ENCODE data around the gene PTPRN2. TPM values are rescaled to one million over a fixed set of nuclear protein-coding genes. Genes with fewer than 3 reads are reported as not detected.

PTPRN2 gene
- total and polyA plus RNA-seq, 9 of the 15 experiments (the other 6 are each of a cell fraction or from before 2014, with no cell fraction given) = not detected

GRCh38 chr7:158111049-158111751, 476.4 kb downstream of the PTPRN2 start:
- no peak for ATAC-seq
- Histone ChIP-seq H3K4me2 (ENCODE audit: insufficient read depth, low read length) (no peak overlapping the region), H3K9me1 (ENCODE audit: control insufficient read depth, insufficient read depth, low read length) (no peaks in the 10 kb centered on the region), H3K79me2 (ENCODE audit: control insufficient read depth, insufficient read depth, low read length) (no peaks in the 10 kb centered on the region), H3K9me3 (replicated peaks; ENCODE audit: control insufficient read depth, insufficient read depth, low read depth, low read length) (peaks cover 6% of the 10 kb centered on the region; the same call in 1 of the 2 replicates), H4K20me1 (replicated peaks; ENCODE audit: control insufficient read depth, insufficient read depth, low read length) (no peaks in the 10 kb centered on the region), H3K27ac (ENCODE audit: extremely low read depth, low read depth, low read length) (no peak overlapping the region), H3K27me3 (ENCODE audit: control insufficient read depth in 2 of 2, insufficient read depth in 2 of 2, low read length in 2 of 2) (no peaks in the 10 kb centered on the region; a peak in 1 of 5 replicates), H3K4me1 (replicated peaks in 1 of 2; ENCODE audit: control insufficient read depth in 2 of 2, insufficient read depth in 2 of 2, low read length in 2 of 2) (no peaks in the 10 kb centered on the region), H3K4me3 (no peak overlapping the region), H3K36me3 (ENCODE audit: control insufficient read depth, insufficient read depth, low read length) (no peaks in the 10 kb centered on the region), H2AFZ (ENCODE audit: low read depth, low read length) (no peak overlapping the region), H3K9ac (ENCODE audit: insufficient read depth in 1 of 2, low read depth in 2 of 2, low read length in 2 of 2) (no peak overlapping the region)
- DNase-seq (ENCODE audit: extremely low read depth in 1 of 4, low spot score in 3 of 4) = no peak
- 4% methylated on average over 16 of the region's 16 CpGs for WGBS (ENCODE audit: insufficient coverage, low coverage, missing lambda C conversion rate)
- no peak for FAIRE-seq
- intact Hi-C loops (cut with micrococcal nuclease) = no loop called here
- ChIA-PET POLR2A (interaction anchor here (0.6 kb wide), 1 partner anchor 1227 kb away, joined by 3 read pairs; no protein-coding TSS in a partner anchor), CTCF (ENCODE audit: low intra/inter-chr PET ratio) (no interaction called here)
- in situ Hi-C loops (cut with MboI) = no loop called here
- TF ChIP-seq FIP1L1 (IDR thresholded peaks at IDR 0.05; ENCODE audit: low read depth, low read length, poor library complexity, severe bottlenecking) = no peak
- TF ChIP-seq THAP7 (CRISPR knock-in tag; IDR thresholded peaks at IDR 0.05) = no peak
- no TSS peak for BruUV-seq (replicated peaks)

- Histone ChIP-seq H2AFZ (ENCODE audit: low read depth, low read length) (no peak overlapping the region), H4K20me1 (replicated peaks; ENCODE audit: control insufficient read depth, insufficient read depth, low read length) (no peaks in the 10 kb centered on the region), H3K27me3 (ENCODE audit: control insufficient read depth in 2 of 2, insufficient read depth in 2 of 2, low read length in 2 of 2) (no peaks in the 10 kb centered on the region; a peak in 1 of 5 replicates), H3K36me3 (ENCODE audit: control insufficient read depth, insufficient read depth, low read length) (no peaks in the 10 kb centered on the region), H3K79me2 (ENCODE audit: control insufficient read depth, insufficient read depth, low read length) (no peaks in the 10 kb centered on the region), H3K9me1 (ENCODE audit: control insufficient read depth, insufficient read depth, low read length) (no peaks in the 10 kb centered on the region), H3K9ac (ENCODE audit: insufficient read depth in 1 of 2, low read depth in 2 of 2, low read length in 2 of 2) (no peak overlapping the region), H3K4me2 (ENCODE audit: insufficient read depth, low read length) (no peak overlapping the region), H3K9me3 (replicated peaks; ENCODE audit: control insufficient read depth, insufficient read depth, low read depth, low read length) (peaks cover 6% of the 10 kb centered on the region; the same call in 1 of the 2 replicates), H3K4me1 (replicated peaks in 1 of 2; ENCODE audit: control insufficient read depth in 2 of 2, insufficient read depth in 2 of 2, low read length in 2 of 2) (no peaks in the 10 kb centered on the region), H3K4me3 (no peak overlapping the region), H3K27ac (ENCODE audit: extremely low read depth, low read depth, low read length) (no peak overlapping the region)
- FAIRE-seq (no peak), DNase-seq (ENCODE audit: extremely low read depth in 1 of 4, low spot score in 3 of 4) (no peak), ATAC-seq (no peak)
- ChIA-PET POLR2A (interaction anchor here (0.6 kb wide), 1 partner anchor 1227 kb away, joined by 3 read pairs; no protein-coding TSS in a partner anchor), CTCF (ENCODE audit: low intra/inter-chr PET ratio) (no interaction called here)
- TF ChIP-seq FOXP1 (CRISPR knock-in tag; IDR thresholded peaks at IDR 0.05) (no peak), ZKSCAN8 (CRISPR knock-in tag; IDR thresholded peaks at IDR 0.05) (no peak), GABPB1 (CRISPR knock-in tag; IDR thresholded peaks at IDR 0.05) (no peak)
- 0% methylated on average over 14 of the region's 14 CpGs for WGBS (ENCODE audit: insufficient coverage, low coverage, missing lambda C conversion rate)
- in situ Hi-C loops (cut with MboI) = no loop called here
- intact Hi-C loops (cut with micrococcal nuclease) = no loop called here
- no TSS peak for BruUV-seq (replicated peaks)
Measured at GRCh38 chr7:158110661-158111048, 477.0 kb downstream of the PTPRN2 start.
